Fibroblast of skin of scalp (primary cell): ENCODE data around the gene KIR2DL4.
"Not testable (repeated sequence)": the region's sequence is repeated elsewhere in the genome, so short reads cannot be mapped to it uniquely, and the experiment has no call there.

Source experiments
- DNase-seq: peaks from one replicate; pipeline ENCODE4 v3.0.0-alpha.2; 2013

Gene KIR2DL4

GRCh38 chr19:54805665-54806515, 2.5 kb downstream of the KIR2DL4 start:
- DNase-seq = no peak

GRCh38 chr19:54806516-54806838, 3.1 kb downstream of the KIR2DL4 start:
- DNase-seq = no peak

GRCh38 chr19:54814571-54814970, 11.2 kb downstream of the KIR2DL4 start:
- DNase-seq = not testable (repeated sequence)

- DNase-seq = not testable (repeated sequence)
These were observed 12.8 kb downstream of the KIR2DL4 start, which contains the start of gene KIR3DL1 for GRCh38 chr19:54816251-54816650. TSS of gene KIR3DL1 (plus strand) at chr19:54816468.

GRCh38 chr19:54817670-54818536, 14.5 kb downstream of the KIR2DL4 start:
- no peak for DNase-seq

GRCh38 chr19:54824416-54824815, 21.0 kb downstream of the KIR2DL4 start:
- not testable (repeated sequence) for DNase-seq

GRCh38 chr19:54825326-54825725, 21.9 kb downstream of the KIR2DL4 start:
- DNase-seq = not testable (repeated sequence)

GRCh38 chr19:54828064-54828463, 24.7 kb downstream of the KIR2DL4 start:
- DNase-seq = not testable (repeated sequence)

DNA sequence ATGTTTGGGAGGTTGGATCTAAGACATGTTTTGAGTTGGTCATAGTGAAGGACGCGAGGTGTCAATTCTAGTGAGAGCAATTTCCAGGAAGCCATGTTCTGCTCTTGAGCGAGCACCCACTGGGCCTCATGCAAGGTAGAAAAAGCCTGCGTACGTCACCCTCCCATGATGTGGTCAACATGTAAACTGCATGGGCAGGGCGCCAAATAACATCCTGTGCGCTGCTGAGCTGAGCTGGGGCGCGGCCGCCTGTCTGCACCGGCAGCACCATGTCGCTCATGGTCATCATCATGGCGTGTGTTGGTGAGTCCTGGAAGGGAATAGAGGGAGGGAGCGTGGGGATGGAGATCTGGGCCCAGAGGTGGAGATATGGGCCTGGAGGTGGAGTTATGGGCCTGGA, 29.1 kb downstream of the KIR2DL4 start, which contains the start of gene KIR2DS4:
TSS of gene KIR2DS4 (plus strand) at position 181 of the 400 bp plus-strand sequence.
- DNase-seq = not testable (repeated sequence)

GRCh38 chr19:54835126-54835525, 31.7 kb downstream of the KIR2DL4 start:
- not testable (repeated sequence) for DNase-seq

DNA sequence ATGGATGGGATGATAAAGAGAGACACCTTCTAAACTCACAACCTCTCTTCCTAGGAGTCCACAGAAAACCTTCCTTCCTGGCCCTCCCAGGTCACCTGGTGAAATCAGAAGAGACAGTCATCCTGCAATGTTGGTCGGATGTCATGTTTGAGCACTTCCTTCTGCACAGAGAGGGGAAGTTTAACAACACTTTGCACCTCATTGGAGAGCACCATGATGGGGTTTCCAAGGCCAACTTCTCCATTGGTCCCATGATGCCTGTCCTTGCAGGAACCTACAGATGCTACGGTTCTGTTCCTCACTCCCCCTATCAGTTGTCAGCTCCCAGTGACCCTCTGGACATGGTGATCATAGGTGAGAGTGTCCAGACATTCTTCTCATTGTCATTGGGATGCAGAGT, 34.1 kb downstream of the KIR2DL4 start:
- DNase-seq = not testable (repeated sequence)

DNA sequence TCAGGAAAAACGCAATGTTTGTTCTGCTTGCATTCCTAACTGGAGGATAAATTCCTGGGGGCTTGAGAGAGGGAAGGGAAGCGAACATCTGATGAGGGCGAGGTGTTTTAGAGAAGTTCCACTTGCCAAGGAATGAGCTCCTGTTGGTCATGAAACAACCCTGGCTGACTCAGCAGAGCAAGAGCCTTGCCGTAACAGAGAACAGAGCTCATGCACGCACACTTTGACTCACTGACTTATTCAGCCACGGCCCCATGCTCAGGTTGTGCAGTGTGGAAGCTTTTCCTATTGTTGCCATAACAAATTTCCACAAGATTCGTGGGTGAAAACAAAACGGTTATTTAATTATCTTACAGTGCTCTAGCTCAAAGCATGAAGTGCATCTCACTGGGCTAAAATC, 39.8 kb downstream of the KIR2DL4 start:
- DNase-seq = not testable (repeated sequence)

GRCh38 chr19:54850061-54850640, 46.7 kb downstream of the KIR2DL4 start, which contains the start of gene KIR3DL2:
TSS of gene KIR3DL2 (plus strand) at chr19:54850443. CDS start at chr19:54850476, 33 bp downstream.
- not testable (repeated sequence) for DNase-seq

GRCh38 chr19:54850930-54851329, 47.5 kb downstream of the KIR2DL4 start:
- no peak for DNase-seq

DNA sequence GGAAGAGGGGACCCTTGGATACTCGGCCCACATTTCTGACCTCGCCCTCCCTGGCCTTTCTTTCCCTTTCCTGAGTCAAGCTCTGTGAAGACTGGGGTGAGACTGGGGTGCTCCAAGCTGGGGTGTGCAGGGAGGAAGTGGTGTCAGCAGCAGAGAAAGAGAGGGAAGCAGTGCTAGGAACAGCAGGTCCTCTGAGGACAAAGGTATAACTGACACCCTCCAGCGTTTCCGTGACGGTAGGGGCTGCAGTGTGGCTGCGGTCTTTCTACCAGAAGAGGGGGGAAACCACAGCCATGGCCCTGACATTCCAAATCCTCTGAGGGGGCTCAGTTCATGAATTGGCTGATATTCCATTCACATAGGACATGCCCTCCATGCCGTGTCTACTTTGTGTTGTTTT, 47.9 kb downstream of the KIR2DL4 start:
- no peak for DNase-seq

- not testable (repeated sequence) for DNase-seq
These were observed 51.8 kb downstream of the KIR2DL4 start for GRCh38 chr19:54855241-54855640.

DNA sequence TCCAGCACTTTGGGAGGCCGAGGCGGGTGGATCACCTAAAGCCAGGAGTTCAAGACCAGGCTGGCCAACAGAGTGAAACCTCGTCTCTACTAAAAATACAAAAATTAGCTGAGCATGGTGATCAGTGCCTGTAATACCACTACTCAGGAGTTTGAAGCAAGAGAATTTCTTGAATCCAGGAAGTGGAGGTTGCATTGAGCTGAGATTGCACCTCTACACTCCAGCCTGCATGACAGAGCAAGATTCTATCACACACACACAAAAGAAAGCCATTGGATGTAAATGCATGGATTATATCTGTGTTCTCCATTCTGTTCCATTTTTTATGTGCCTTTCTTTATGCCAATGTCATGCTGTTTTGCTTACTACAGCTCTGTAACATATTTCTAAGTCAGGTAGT, 55.1 kb downstream of the KIR2DL4 start:
- not testable (repeated sequence) for DNase-seq

GRCh38 chr19:54859421-54859820, 56.0 kb downstream of the KIR2DL4 start:
- not testable (repeated sequence) for DNase-seq

DNA sequence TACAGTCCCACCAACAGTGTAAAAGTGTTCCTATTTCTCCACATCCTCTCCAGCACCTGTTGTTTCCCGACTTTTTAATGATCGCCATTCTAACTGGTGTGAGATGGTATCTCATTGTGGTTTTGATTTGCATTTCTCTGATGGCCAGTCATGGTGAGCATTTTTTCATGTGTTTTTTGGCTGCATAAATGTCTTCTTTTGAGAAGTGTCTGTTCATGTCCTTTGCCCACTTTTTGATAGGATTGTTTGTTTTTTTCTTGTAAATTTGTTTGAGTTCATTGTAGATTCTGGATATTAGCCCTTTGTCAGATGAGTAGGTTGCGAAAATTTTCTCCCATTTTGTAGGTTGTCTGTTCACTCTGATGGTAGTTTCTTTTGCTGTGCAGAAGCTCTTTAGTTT, 60.0 kb downstream of the KIR2DL4 start:
- DNase-seq = not testable (repeated sequence)
